SK-N-SH treated with all-trans-retinoic acid at 6 μM for 48 hours (cell line): ENCODE measurements around the gene EMID1.

Source experiments
- ATAC-seq: fragments of 200-7000 bp; cut with Tn5 transposase; 3 replicates; pipeline ENCODE4 v1.9.1; 2020; ENCODE audit warnings: mild to moderate bottlenecking, moderate library complexity
- ARNTL ChIP-seq: fragments of 450-650 bp; formaldehyde crosslinking; IDR thresholded peaks from 2 replicates; pipeline ENCODE4 v1.5.0; 2020; ENCODE audit warnings: low read depth, mild to moderate bottlenecking, moderate library complexity, borderline replicate concordance
- BACH2 ChIP-seq: fragments of 250-450 bp; sonication (Bioruptor Pico); IDR thresholded peaks from 2 replicates; pipeline ENCODE4 v1.9.0; 2021; ENCODE audit warnings: mild to moderate bottlenecking, borderline replicate concordance
- CREB5 ChIP-seq: fragments of 250-450 bp; sonication (Bioruptor Pico); IDR thresholded peaks from 2 replicates; pipeline ENCODE4 v1.5.1; 2020; ENCODE audit warnings: low read depth, mild to moderate bottlenecking, moderate library complexity
- CSDC2 ChIP-seq: fragments of 250-450 bp; sonication (Bioruptor Pico); IDR thresholded peaks from 2 replicates; pipeline ENCODE4 v1.5.0; 2020; ENCODE audit warnings: mild to moderate bottlenecking, moderate library complexity
- ESRRG ChIP-seq: fragments of 250-450 bp; sonication (Bioruptor Pico); IDR thresholded peaks from 2 replicates; pipeline ENCODE4 v1.6.1; 2021; ENCODE audit warnings: mild to moderate bottlenecking
- GLIS3 ChIP-seq: fragments of 250-450 bp; sonication (Bioruptor Pico); IDR thresholded peaks from 2 replicates; pipeline ENCODE4 v1.5.0; 2020; ENCODE audit warnings: mild to moderate bottlenecking, moderate library complexity
- ISL1 ChIP-seq: fragments of 250-450 bp; sonication (Bioruptor Pico); IDR thresholded peaks from 2 replicates; pipeline ENCODE4 v2.1.2; 2022; ENCODE audit warnings: mild to moderate bottlenecking, moderate library complexity
- PPARA ChIP-seq: fragments of 250-450 bp; sonication (Bioruptor Pico); IDR thresholded peaks from 2 replicates; pipeline ENCODE4 v1.5.0; 2020; ENCODE audit warnings: mild to moderate bottlenecking, borderline replicate concordance
- RARB ChIP-seq: fragments of 250-450 bp; sonication (Bioruptor Pico); IDR thresholded peaks from 2 replicates; pipeline ENCODE4 v1.8.0; 2021; ENCODE audit warnings: mild to moderate bottlenecking, moderate library complexity
- SNAI2 ChIP-seq: fragments of 250-450 bp; sonication (Bioruptor Pico); IDR thresholded peaks from 2 replicates; pipeline ENCODE4 v1.5.0; 2020; ENCODE audit warnings: mild to moderate bottlenecking, moderate library complexity
- TCF4 ChIP-seq: fragments of 250-450 bp; sonication (Bioruptor Pico); IDR thresholded peaks from 2 replicates; pipeline ENCODE4 v1.8.0; 2021; ENCODE audit warnings: mild to moderate bottlenecking, moderate library complexity, borderline replicate concordance
- TOX ChIP-seq: fragments of 250-450 bp; sonication (Bioruptor Pico); IDR thresholded peaks from 2 replicates; pipeline ENCODE4 v1.8.0; 2021; ENCODE audit warnings: mild to moderate bottlenecking, moderate library complexity, borderline replicate concordance
- TSHZ2 ChIP-seq: fragments of 250-450 bp; sonication (Bioruptor Pico); IDR thresholded peaks from 2 replicates; pipeline ENCODE4 v1.5.0; 2020; ENCODE audit warnings: mild to moderate bottlenecking, moderate library complexity
- ZC3H10 ChIP-seq: fragments of 250-450 bp; sonication (Bioruptor Pico); IDR thresholded peaks from 2 replicates; pipeline ENCODE4 v1.5.1; 2021; ENCODE audit warnings: mild to moderate bottlenecking, moderate library complexity
- ZFP3 ChIP-seq: fragments of 250-450 bp; sonication (Bioruptor Pico); IDR thresholded peaks from 2 replicates; pipeline ENCODE4 v1.5.0; 2020; ENCODE audit warnings: mild to moderate bottlenecking, moderate library complexity
- ZFP30 ChIP-seq: fragments of 450-650 bp; formaldehyde crosslinking; IDR thresholded peaks from 2 replicates; pipeline ENCODE4 v1.5.0; 2022; ENCODE audit warnings: mild to moderate bottlenecking, moderate library complexity
- ZNF565 ChIP-seq: fragments of 450-650 bp; formaldehyde crosslinking; conservative IDR thresholded peaks from 2 replicates; pipeline ENCODE4 v1.5.0; 2020; ENCODE audit warnings: low read depth, mild to moderate bottlenecking, moderate library complexity
- ZNF70 ChIP-seq: fragments of 450-650 bp; formaldehyde crosslinking; IDR thresholded peaks from 2 replicates; pipeline ENCODE4 v1.5.0; 2020; ENCODE audit warnings: mild to moderate bottlenecking, moderate library complexity
- ZNF8 ChIP-seq: fragments of 450-650 bp; formaldehyde crosslinking; IDR thresholded peaks from 2 replicates; pipeline ENCODE4 v1.5.0; 2020; ENCODE audit warnings: mild to moderate bottlenecking, moderate library complexity
- TF ChIP-seq, protein P1 (sequence below): fragments of 250-450 bp; sonication (Bioruptor Pico); IDR thresholded peaks from 2 replicates; pipeline ENCODE4 v1.8.0; 2020; ENCODE audit warnings: mild to moderate bottlenecking, moderate library complexity, borderline replicate concordance
- TF ChIP-seq, protein P2 (sequence below): fragments of 250-450 bp; sonication (Bioruptor Pico); IDR thresholded peaks from 2 replicates; pipeline ENCODE4 v1.8.0; 2021; ENCODE audit warnings: low read depth, mild to moderate bottlenecking, moderate library complexity, borderline replicate concordance

EMID1 gene

DNA sequence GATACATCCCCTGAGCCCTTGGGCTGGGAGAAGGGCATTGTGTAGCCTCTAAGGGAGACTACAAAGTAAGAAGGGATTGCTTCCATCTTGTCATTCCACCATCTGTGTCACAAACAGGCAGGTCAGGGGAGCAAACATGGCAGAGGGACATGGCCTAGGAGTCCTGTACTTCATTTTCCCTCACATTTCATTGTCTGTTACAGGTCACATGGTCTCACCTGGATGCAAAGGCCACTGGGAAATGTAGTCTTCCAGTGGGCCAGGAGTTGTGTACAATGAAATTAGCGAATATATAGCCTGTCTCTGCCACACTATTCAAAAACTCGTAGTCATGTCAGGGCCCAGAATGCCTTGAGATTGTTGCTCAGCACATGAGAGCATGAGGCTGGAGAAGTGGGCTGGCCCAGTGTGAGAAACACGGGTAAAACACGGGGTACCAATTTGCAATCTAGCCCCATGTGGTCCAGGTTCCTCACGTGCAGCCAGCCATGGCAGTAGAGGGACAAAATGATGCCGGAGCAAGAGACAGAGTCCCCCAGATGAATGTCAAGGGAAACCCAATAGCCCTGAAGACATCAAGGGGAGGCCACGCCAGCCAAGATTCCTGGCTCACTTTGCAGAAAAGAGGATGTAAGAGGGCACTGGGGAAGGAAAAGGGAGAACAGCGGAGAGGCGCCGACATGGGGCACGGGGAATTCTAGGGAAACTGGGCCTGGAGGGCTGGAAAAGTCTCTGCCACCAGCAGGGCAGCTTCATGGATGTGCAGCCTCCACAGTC, 47.7 kb upstream of the EMID1 start:
- TF ChIP-seq ZFP3 (CRISPR knock-in tag) (no peak), CSDC2 (no peak), SNAI2 (CRISPR knock-in tag) (no peak), BACH2 (CRISPR knock-in tag) (no peak)
- TF ChIP-seq, protein P1, sequence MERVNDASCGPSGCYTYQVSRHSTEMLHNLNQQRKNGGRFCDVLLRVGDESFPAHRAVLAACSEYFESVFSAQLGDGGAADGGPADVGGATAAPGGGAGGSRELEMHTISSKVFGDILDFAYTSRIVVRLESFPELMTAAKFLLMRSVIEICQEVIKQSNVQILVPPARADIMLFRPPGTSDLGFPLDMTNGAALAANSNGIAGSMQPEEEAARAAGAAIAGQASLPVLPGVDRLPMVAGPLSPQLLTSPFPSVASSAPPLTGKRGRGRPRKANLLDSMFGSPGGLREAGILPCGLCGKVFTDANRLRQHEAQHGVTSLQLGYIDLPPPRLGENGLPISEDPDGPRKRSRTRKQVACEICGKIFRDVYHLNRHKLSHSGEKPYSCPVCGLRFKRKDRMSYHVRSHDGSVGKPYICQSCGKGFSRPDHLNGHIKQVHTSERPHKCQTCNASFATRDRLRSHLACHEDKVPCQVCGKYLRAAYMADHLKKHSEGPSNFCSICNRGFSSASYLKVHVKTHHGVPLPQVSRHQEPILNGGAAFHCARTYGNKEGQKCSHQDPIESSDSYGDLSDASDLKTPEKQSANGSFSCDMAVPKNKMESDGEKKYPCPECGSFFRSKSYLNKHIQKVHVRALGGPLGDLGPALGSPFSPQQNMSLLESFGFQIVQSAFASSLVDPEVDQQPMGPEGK (CRISPR knock-in tag) = no peak

GRCh38 chr22:29158546-29158945, 47.1 kb upstream of the EMID1 start:
- ATAC-seq = no peak
- TF ChIP-seq ESRRG (CRISPR knock-in tag) (no peak), ZNF70 (CRISPR knock-in tag) (no peak), ZC3H10 (CRISPR knock-in tag) (no peak), BACH2 (CRISPR knock-in tag) (no peak), GLIS3 (no peak), RARB (CRISPR knock-in tag) (no peak), ZFP3 (CRISPR knock-in tag) (no peak), CSDC2 (no peak), ISL1 (CRISPR knock-in tag) (no peak), ZFP30 (CRISPR knock-in tag) (no peak)
- TF ChIP-seq, protein P1 (CRISPR knock-in tag) = no peak

More for the DNA sequence above, 47.7 kb upstream of the EMID1 start:
- no peak for ATAC-seq

DNA sequence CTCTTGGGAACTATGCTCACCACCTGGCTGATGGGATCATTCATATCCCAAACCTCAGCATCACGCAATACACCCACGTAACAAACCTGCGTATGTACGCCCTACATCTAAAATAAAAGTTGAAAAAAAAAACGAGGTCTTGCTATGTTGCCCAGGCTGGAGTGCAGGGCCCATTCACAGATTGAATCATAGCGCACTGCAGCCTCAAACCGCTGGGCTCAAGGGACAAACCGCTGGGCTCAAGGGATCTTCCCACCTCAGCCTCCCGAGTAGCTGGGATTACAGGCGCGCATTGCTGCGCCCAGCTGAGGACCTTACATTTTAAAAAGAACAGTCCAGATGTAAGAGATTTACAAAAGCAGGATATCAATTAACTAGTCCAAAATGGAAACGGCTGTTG, 41.9 kb upstream of the EMID1 start:
- TF ChIP-seq TCF4 (CRISPR knock-in tag) (no peak), PPARA (no peak), CSDC2 (no peak), TSHZ2 (CRISPR knock-in tag) (no peak), ZC3H10 (CRISPR knock-in tag) (no peak), ESRRG (CRISPR knock-in tag) (no peak), ZNF565 (no peak), ARNTL (no peak), ZFP3 (CRISPR knock-in tag) (no peak), ZNF8 (no peak), ISL1 (CRISPR knock-in tag) (no peak), RARB (CRISPR knock-in tag) (no peak), GLIS3 (no peak), TOX (CRISPR knock-in tag) (no peak), CREB5 (no peak), ZNF70 (CRISPR knock-in tag) (no peak)
- TF ChIP-seq, protein P2, sequence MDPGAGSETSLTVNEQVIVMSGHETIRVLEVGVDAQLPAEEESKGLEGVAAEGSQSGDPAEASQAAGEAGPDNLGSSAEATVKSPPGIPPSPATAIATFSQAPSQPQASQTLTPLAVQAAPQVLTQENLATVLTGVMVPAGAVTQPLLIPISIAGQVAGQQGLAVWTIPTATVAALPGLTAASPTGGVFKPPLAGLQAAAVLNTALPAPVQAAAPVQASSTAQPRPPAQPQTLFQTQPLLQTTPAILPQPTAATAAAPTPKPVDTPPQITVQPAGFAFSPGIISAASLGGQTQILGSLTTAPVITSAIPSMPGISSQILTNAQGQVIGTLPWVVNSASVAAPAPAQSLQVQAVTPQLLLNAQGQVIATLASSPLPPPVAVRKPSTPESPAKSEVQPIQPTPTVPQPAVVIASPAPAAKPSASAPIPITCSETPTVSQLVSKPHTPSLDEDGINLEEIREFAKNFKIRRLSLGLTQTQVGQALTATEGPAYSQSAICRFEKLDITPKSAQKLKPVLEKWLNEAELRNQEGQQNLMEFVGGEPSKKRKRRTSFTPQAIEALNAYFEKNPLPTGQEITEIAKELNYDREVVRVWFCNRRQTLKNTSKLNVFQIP (CRISPR knock-in tag) = no peak
- no peak for ATAC-seq
